ENCODE data around the gene RTN4.

DNA sequence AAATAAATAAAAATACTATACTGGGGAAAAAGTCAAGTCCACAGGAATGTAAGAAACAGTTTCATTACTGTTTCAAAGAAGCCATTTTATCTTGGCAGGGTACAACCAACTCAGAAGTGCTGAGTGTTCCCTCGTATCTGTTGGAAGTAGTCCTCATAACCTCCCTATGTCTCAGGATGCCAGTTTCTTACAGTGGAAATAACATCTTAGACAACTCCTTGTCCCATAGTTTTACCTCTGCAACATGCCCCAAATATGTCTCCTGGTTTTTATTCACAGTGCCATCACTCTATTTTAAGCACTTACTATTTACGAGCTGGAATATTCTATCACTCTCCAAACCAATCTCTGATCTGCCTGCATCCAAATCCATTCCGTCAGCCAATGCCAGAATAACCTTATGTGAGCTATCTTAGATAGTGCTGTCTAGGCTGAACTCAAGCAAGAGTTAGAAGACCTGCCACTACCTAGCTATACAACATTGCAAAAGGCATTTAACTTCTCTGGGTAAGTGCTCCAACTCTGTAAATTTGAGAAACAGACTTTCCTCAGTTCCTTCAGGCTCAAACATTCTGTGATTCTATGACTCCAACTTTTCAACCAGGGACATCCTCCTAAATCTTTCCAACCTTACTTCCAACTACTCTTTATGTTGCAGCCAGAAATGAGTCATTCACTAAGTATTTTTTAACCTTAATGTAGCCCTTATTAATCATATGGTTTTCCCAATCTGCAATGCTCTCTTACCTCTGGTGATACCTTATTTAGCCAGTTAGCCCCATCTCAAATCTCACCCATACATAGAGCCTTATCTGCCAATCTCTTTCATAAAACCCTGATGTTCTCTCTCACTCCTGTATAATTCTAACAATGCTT is 66.7 kb downstream of the RTN4 start:
- TF ChIP-seq, protein P1, sequence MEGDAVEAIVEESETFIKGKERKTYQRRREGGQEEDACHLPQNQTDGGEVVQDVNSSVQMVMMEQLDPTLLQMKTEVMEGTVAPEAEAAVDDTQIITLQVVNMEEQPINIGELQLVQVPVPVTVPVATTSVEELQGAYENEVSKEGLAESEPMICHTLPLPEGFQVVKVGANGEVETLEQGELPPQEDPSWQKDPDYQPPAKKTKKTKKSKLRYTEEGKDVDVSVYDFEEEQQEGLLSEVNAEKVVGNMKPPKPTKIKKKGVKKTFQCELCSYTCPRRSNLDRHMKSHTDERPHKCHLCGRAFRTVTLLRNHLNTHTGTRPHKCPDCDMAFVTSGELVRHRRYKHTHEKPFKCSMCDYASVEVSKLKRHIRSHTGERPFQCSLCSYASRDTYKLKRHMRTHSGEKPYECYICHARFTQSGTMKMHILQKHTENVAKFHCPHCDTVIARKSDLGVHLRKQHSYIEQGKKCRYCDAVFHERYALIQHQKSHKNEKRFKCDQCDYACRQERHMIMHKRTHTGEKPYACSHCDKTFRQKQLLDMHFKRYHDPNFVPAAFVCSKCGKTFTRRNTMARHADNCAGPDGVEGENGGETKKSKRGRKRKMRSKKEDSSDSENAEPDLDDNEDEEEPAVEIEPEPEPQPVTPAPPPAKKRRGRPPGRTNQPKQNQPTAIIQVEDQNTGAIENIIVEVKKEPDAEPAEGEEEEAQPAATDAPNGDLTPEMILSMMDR (IDR thresholded peaks at IDR 0.05 in 4 of 5, conservative IDR thresholded peaks at IDR 0.05 in 1 of 5), result no peak
- TF ChIP-seq POLR2A (IDR thresholded peaks at IDR 0.05), result peak in 1 of 2 donors; percentile 16

Data from gastrocnemius medialis (tissue), 4 donors.